Esophagus muscularis mucosa (tissue), 4 donors: Measurements from ENCODE around the gene TFCP2. TPM values are rescaled to one million over a fixed set of nuclear protein-coding genes. Genes with fewer than 3 reads are reported as not detected.

Experiments used
- DNase-seq: peaks from one replicate; pipeline ENCODE4 v3.0.0-alpha.2; 2017; ENCODE audit errors: extremely low spot score
- H3K27ac ChIP-seq, 4 donors: fragments of 200-600 bp; sonication (generic); replicated peaks in 1 of 4; 1 replicate in 3 of 4; 2 replicates in 1 of 4; pipeline ENCODE4 v1.5.1; 2016 to 2019; ENCODE audit warnings: mild to moderate bottlenecking in 1 of 4
- H3K27me3 ChIP-seq, 4 donors: fragments of 200-600 bp; sonication (generic); one replicate each; pipeline versions ENCODE4 v1.5.1 to v1.6.0; 2016 to 2019
- H3K36me3 ChIP-seq, 4 donors: fragments of 200-600 bp; sonication (generic); one replicate each; pipeline ENCODE4 v1.5.1; 2016 to 2019
- H3K4me1 ChIP-seq, 4 donors: fragments of 200-600 bp; sonication (generic); one replicate each; pipeline ENCODE4 v1.5.1; 2016 to 2019
- H3K4me3 ChIP-seq, 4 donors: fragments of 200-600 bp; sonication (generic); 1 replicate in 2 of 4; 2 replicates in 2 of 4; pipeline ENCODE4 v1.5.1; 2016 to 2019; ENCODE audit warnings: mild to moderate bottlenecking in 4 of 4, moderate library complexity in 1 of 4
- H3K9me3 ChIP-seq, 4 donors: fragments of 200-600 bp; sonication (generic); 1 replicate in 3 of 4; 2 replicates in 1 of 4; pipeline ENCODE4 v1.5.1; 2016 to 2019
- CTCF ChIP-seq, 3 experiments: fragments of 200-600 bp in 2 of 3; fragments of 450-650 bp in 1 of 3; sonication (generic) in 2 of 3; IDR thresholded peaks; one replicate each; pipeline ENCODE4 v1.5.1; 2017 to 2019; ENCODE audit warnings: antibody characterized with exemption in 3 of 3, mild to moderate bottlenecking in 2 of 3, moderate library complexity in 1 of 3
- EP300 ChIP-seq: sonication (generic); formaldehyde crosslinking; IDR thresholded peaks from one replicate; pipeline ENCODE4 v1.6.1; 2017; ENCODE audit warnings: antibody characterized with exemption
- POLR2A ChIP-seq: fragments of 450-650 bp; IDR thresholded peaks from one replicate; pipeline ENCODE4 v1.6.1; 2017; ENCODE audit warnings: antibody characterized with exemption, moderate library complexity, mild to moderate bottlenecking, low read depth
- POLR2AphosphoS5 ChIP-seq, 2 donors: sonication (generic); formaldehyde crosslinking; IDR thresholded peaks; one replicate each; pipeline ENCODE4 v1.6.1; 2017; ENCODE audit warnings: antibody characterized with exemption in 2 of 2
- WGBS: methylation state at CpG from one replicate; pipeline ENCODE4 v1.1.5; 2018; 5-methylcytosine and 5-hydroxymethylcytosine counted together
- intact Hi-C: fragments of 100-400 bp; cut with DNase I; formaldehyde crosslinking; loops from one replicate; pipeline ENCODE4 v1.15.1; 2023
- total RNA-seq, 4 donors: library from RNA; depleted of rRNA; stranded (reverse); fragments of >200 nt; gene quantifications; one replicate each; pipeline versions ENCODE4 v1.1.0 to v1.2.1, GENCODE V29; 2016

TFCP2 gene
- total RNA-seq, 4 donors from 2014 or later, result 11.3 to 16.2 (median 15.2) TPM

- no peaks in the 10 kb centered on the region for H3K4me1 ChIP-seq
- TF ChIP-seq CTCF (IDR thresholded peaks at IDR 0.05), result no peak
- TF ChIP-seq EP300, result no peak
- TF ChIP-seq POLR2A, result no peak
- no peak for TF ChIP-seq POLR2AphosphoS5 (IDR thresholded peaks at IDR 0.05)
- H3K4me3 ChIP-seq, result no peak overlapping the region
- H3K27me3 ChIP-seq, result no peaks in the 10 kb centered on the region
- H3K9me3 ChIP-seq, result no peaks in the 10 kb centered on the region
- peaks cover 31 to 71% (median 41%) of the 10 kb centered on the region in 4 donors for H3K36me3 ChIP-seq
- H3K27ac ChIP-seq, result no peak overlapping the region
- 93% methylated on average over 5 of the region's 5 CpGs for WGBS
- intact Hi-C loops, result no loop called here
- no peak for DNase-seq
These were observed 19.3 kb upstream of the TFCP2 start for GRCh38 chr12:51192284-51192671.

DNA sequence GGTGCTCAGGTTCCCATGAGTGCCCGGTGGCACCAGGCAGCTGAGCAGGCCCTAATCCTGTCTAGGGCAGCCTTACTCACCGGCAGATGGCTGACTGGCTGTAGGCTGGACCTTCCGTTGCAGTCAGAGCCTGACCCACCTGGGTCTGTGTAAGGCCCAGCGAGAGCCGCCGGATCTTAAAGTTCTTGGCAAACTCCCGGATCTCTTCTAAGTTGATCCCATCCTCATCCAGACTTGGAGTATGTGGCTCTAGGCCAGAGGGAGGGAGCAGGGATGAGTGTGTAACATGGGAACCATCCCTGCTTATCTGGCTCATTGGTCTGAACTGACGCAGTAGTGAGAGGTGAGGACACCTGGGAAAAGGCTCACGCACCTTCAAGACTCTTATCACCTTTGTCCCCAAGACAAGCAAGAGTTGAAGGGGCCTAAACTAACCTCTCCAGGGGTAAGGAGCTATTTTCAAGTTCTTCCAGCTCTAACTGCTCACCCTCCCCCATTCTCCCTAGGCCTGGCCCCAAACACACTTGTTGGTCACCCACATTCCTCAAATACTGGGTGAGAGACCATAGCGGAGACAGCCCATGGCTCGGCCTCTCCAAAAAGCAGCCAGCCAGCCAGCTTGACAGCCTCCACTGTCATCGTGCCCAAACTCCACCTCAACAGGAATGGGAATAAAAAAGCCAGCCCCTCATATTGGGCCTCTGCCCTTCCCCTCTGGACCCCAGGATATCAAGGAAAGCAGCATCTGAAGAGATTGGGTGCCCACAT, 18.8 kb upstream of the TFCP2 start:
- DNase-seq, result no peak
- H3K4me1 ChIP-seq, result peaks cover 0 to under 1% (median 0%) of the 10 kb centered on the region in 4 donors
- no peaks in the 10 kb centered on the region for H3K9me3 ChIP-seq
- H3K36me3 ChIP-seq, result peaks cover 29 to 68% (median 40%) of the 10 kb centered on the region in 4 donors
- no peak overlapping the region for H3K4me3 ChIP-seq
- H3K27me3 ChIP-seq, result no peaks in the 10 kb centered on the region
- 94% methylated on average over 12 of the region's 12 CpGs for WGBS
- no peak overlapping the region for H3K27ac ChIP-seq
- intact Hi-C loops, result no loop called here
- TF ChIP-seq EP300 (no peak), POLR2AphosphoS5 (IDR thresholded peaks at IDR 0.05) (no peak), CTCF (IDR thresholded peaks at IDR 0.05) (no peak), POLR2A (no peak)

DNA sequence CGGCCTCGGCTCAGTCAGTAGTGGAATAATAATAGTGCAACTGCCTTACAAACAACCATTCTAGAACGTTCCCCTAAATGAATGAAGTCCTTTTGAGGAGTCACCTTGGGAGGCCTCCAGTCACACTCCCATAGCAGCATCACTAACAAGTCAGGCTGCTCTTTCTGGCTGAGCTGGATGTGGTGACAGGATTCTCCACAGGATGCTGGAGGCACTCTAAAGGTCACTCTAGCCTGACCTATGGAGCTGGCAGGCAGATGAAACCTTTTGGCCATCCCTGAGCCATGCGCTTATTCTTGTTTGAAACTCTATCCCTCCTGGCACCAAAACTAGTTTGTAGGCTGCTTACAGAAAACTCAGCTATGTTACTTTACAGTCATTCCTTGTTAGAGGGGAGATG, 17.9 kb upstream of the TFCP2 start:
- Histone ChIP-seq H3K4me1 (peaks cover 0 to 5% (median 2%) of the 10 kb centered on the region in 4 donors), H3K27me3 (no peaks in the 10 kb centered on the region), H3K36me3 (peaks cover 29 to 62% (median 40%) of the 10 kb centered on the region in 4 donors), H3K4me3 (no peak overlapping the region), H3K9me3 (no peaks in the 10 kb centered on the region), H3K27ac (no peak overlapping the region)
- 88% methylated on average over 4 of the region's 4 CpGs for WGBS
- DNase-seq, result no peak
- TF ChIP-seq POLR2AphosphoS5 (IDR thresholded peaks at IDR 0.05) (no peak), POLR2A (no peak), CTCF (IDR thresholded peaks at IDR 0.05) (no peak), EP300 (no peak)
- intact Hi-C loops, result no loop called here

- peaks cover 0 to 5% (median 2%) of the 10 kb centered on the region in 4 donors for H3K4me1 ChIP-seq
- DNase-seq, result no peak
- no peak for TF ChIP-seq POLR2AphosphoS5 (IDR thresholded peaks at IDR 0.05)
- TF ChIP-seq POLR2A, result no peak
- TF ChIP-seq EP300, result no peak
- no peak for TF ChIP-seq CTCF (IDR thresholded peaks at IDR 0.05)
- H3K27ac ChIP-seq, result no peak overlapping the region
- peaks cover 29 to 58% (median 40%) of the 10 kb centered on the region in 4 donors for H3K36me3 ChIP-seq
- no peaks in the 10 kb centered on the region for H3K9me3 ChIP-seq
- intact Hi-C loops, result no loop called here
- no peaks in the 10 kb centered on the region for H3K27me3 ChIP-seq
- no peak overlapping the region for H3K4me3 ChIP-seq
- 93% methylated on average over 10 of the region's 14 CpGs for WGBS
These were observed 16.9 kb upstream of the TFCP2 start for GRCh38 chr12:51189790-51190355.
